ENCODE results near the gene MSH3. TPM values are rescaled to one million over a fixed set of nuclear protein-coding genes. Genes with fewer than 3 reads are reported as not detected.

Gene MSH3
- polyA plus RNA-seq, 1 donor (not counting 4 experiments of a cell fraction or from before 2014, with no cell fraction given), result 11.1 TPM

DNA sequence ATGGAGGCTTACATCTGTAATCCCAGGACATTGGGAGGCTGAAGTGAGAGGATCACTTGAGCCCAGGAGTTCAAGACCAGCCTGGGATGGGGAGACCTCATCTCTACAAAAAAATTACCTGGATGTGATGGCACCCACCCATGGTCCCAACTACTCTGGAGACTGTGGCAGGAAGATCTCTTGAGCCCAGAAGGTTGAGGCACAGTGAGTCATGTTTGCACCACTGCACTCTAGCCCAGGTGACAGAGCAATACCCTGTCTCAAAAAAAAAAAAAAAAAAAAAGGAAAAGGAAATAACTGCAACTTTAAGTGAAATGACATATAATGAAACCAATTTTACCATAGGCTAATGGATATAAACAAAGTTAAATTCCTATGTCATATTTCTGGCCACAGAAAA, 152.5 kb downstream of the MSH3 start:
- H2AFZ ChIP-seq (ENCODE audit: control insufficient read depth, low read length), result no peak overlapping the region
- H3K9me3 ChIP-seq (ENCODE audit: control insufficient read depth, low read depth, low read length), result no peaks in the 10 kb centered on the region

DNA sequence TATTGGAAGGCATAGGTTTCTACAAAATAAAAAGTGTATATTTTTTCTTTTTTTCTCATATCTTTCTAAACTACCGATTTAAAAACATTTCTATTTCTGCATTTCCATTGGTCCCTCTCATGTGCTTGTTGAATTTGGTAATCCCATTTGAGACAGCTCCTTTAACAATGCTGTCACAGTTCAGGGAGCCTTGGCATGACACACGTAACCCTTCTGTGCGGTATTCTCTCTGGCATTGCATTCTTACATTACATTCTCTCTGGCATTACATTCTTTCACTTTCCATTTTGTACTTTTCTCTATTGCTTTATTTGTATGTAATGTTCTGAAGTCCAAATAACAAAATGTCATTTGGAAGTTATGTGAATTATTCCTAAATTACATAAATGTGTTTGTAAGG, 155.0 kb downstream of the MSH3 start:
- DNase-seq (ENCODE audit: low read depth, low spot score), result no peak

More for the DNA sequence above, 152.5 kb downstream of the MSH3 start:
- H4K20me1 ChIP-seq (ENCODE audit: control insufficient read depth, extremely low read depth, insufficient read depth, low read length), result no peaks in the 10 kb centered on the region
- dilution Hi-C loops (cut with MboI; ENCODE audit: extremely low pct_ligation_motif_present, low sequenced_read_pairs), result no loop called here
- no peak overlapping the region for H3K9ac ChIP-seq (ENCODE audit: control insufficient read depth, extremely low read depth, insufficient read depth, low read length)
- no peaks in the 10 kb centered on the region for H3K79me2 ChIP-seq (ENCODE audit: control insufficient read depth, insufficient read depth, low read length)
- no peak overlapping the region for H3K4me2 ChIP-seq (ENCODE audit: control insufficient read depth, extremely low read depth, insufficient read depth, low read depth, low read length)
- H3K4me1 ChIP-seq (ENCODE audit: control insufficient read depth, extremely low read depth, insufficient read depth, low read length), result no peaks in the 10 kb centered on the region
- no peak overlapping the region for H3K4me3 ChIP-seq (ENCODE audit: control insufficient read depth in 2 of 3, extremely low read depth in 1 of 3, insufficient read depth in 2 of 3, low read depth in 1 of 3, low read length in 3 of 3)
- H3K36me3 ChIP-seq (ENCODE audit: control insufficient read depth in 2 of 2, extremely low read depth in 1 of 2, insufficient read depth in 2 of 2, low read length in 2 of 2), result no peaks in the 10 kb centered on the region
- no peak for TF ChIP-seq EZH2 (IDR thresholded peaks at IDR 0.05; ENCODE audit: low read length)
- TF ChIP-seq, protein P1, sequence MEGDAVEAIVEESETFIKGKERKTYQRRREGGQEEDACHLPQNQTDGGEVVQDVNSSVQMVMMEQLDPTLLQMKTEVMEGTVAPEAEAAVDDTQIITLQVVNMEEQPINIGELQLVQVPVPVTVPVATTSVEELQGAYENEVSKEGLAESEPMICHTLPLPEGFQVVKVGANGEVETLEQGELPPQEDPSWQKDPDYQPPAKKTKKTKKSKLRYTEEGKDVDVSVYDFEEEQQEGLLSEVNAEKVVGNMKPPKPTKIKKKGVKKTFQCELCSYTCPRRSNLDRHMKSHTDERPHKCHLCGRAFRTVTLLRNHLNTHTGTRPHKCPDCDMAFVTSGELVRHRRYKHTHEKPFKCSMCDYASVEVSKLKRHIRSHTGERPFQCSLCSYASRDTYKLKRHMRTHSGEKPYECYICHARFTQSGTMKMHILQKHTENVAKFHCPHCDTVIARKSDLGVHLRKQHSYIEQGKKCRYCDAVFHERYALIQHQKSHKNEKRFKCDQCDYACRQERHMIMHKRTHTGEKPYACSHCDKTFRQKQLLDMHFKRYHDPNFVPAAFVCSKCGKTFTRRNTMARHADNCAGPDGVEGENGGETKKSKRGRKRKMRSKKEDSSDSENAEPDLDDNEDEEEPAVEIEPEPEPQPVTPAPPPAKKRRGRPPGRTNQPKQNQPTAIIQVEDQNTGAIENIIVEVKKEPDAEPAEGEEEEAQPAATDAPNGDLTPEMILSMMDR (optimal IDR thresholded peaks at IDR 0.05 in 1 of 3, IDR thresholded peaks at IDR 0.05 in 1 of 3, conservative IDR thresholded peaks at IDR 0.05 in 1 of 3; ENCODE audit: extremely low read depth in 1 of 3, insufficient read depth in 2 of 3, low read length in 3 of 3), result no peak
- DNase-seq (ENCODE audit: low read depth, low spot score) (no peak), FAIRE-seq (no peak)
- no peaks in the 10 kb centered on the region for H3K9me1 ChIP-seq (ENCODE audit: control insufficient read depth, extremely low read depth, insufficient read depth, low read length)
- H3K27me3 ChIP-seq (ENCODE audit: control insufficient read depth, extremely low read depth, insufficient read depth, low read length), result no peaks in the 10 kb centered on the region
- H3K27ac ChIP-seq (ENCODE audit: control insufficient read depth, insufficient read depth, low read length), result no peak overlapping the region

More for the DNA sequence above, 155.0 kb downstream of the MSH3 start:
- Histone ChIP-seq H3K27ac (ENCODE audit: control insufficient read depth, insufficient read depth, low read length) (no peak overlapping the region), H3K9me3 (ENCODE audit: control insufficient read depth, low read depth, low read length) (no peaks in the 10 kb centered on the region), H3K27me3 (ENCODE audit: control insufficient read depth, extremely low read depth, insufficient read depth, low read length) (no peaks in the 10 kb centered on the region), H3K4me3 (ENCODE audit: control insufficient read depth in 2 of 3, extremely low read depth in 1 of 3, insufficient read depth in 2 of 3, low read depth in 1 of 3, low read length in 3 of 3) (no peak overlapping the region), H3K4me1 (ENCODE audit: control insufficient read depth, extremely low read depth, insufficient read depth, low read length) (no peaks in the 10 kb centered on the region), H2AFZ (ENCODE audit: control insufficient read depth, low read length) (no peak overlapping the region), H3K9me1 (ENCODE audit: control insufficient read depth, extremely low read depth, insufficient read depth, low read length) (no peaks in the 10 kb centered on the region), H3K4me2 (ENCODE audit: control insufficient read depth, extremely low read depth, insufficient read depth, low read depth, low read length) (no peak overlapping the region), H3K36me3 (ENCODE audit: control insufficient read depth in 2 of 2, extremely low read depth in 1 of 2, insufficient read depth in 2 of 2, low read length in 2 of 2) (no peaks in the 10 kb centered on the region), H4K20me1 (ENCODE audit: control insufficient read depth, extremely low read depth, insufficient read depth, low read length) (no peaks in the 10 kb centered on the region), H3K9ac (ENCODE audit: control insufficient read depth, extremely low read depth, insufficient read depth, low read length) (no peak overlapping the region), H3K79me2 (ENCODE audit: control insufficient read depth, insufficient read depth, low read length) (no peaks in the 10 kb centered on the region)
- TF ChIP-seq EZH2 (IDR thresholded peaks at IDR 0.05; ENCODE audit: low read length), result no peak
- TF ChIP-seq, protein P1 (optimal IDR thresholded peaks at IDR 0.05 in 1 of 3, IDR thresholded peaks at IDR 0.05 in 1 of 3, conservative IDR thresholded peaks at IDR 0.05 in 1 of 3; ENCODE audit: extremely low read depth in 1 of 3, insufficient read depth in 2 of 3, low read length in 3 of 3), result no peak
- dilution Hi-C loops (cut with MboI; ENCODE audit: extremely low pct_ligation_motif_present, low sequenced_read_pairs), result no loop called here
- no peak for FAIRE-seq

All from keratinocyte (primary cell).